ENCODE measurements around the gene FAM47E.
"Not testable (repeated sequence)": the region's sequence is repeated elsewhere in the genome, so short reads cannot be mapped to it uniquely, and the experiment has no call there.

Gene FAM47E

GRCh38 chr4:76224171-76224570, 27.4 kb upstream of the FAM47E start:
- no peak for DNase-seq (ENCODE audit: low read depth in 2 of 3, low spot score in 2 of 3)

- DNase-seq (ENCODE audit: low read depth in 2 of 3, low spot score in 2 of 3), result no peak
These were observed 25.1 kb upstream of the FAM47E start for GRCh38 chr4:76226418-76226817.

- no peak for DNase-seq (ENCODE audit: low read depth in 2 of 3, low spot score in 2 of 3)
These were observed 18.8 kb upstream of the FAM47E start for GRCh38 chr4:76232681-76233080.

GRCh38 chr4:76233083-76233482, 18.4 kb upstream of the FAM47E start:
- no peak for DNase-seq (ENCODE audit: low read depth in 2 of 3, low spot score in 2 of 3)

GRCh38 chr4:76233529-76233928, 18.0 kb upstream of the FAM47E start:
- DNase-seq (ENCODE audit: low read depth in 2 of 3, low spot score in 2 of 3), result no peak

- DNase-seq (ENCODE audit: low read depth in 2 of 3, low spot score in 2 of 3), result no peak
These were observed 17.4 kb upstream of the FAM47E start for GRCh38 chr4:76233967-76234678.

- DNase-seq (ENCODE audit: low read depth in 2 of 3, low spot score in 2 of 3), result no peak
These were observed 16.9 kb upstream of the FAM47E start for GRCh38 chr4:76234679-76235044.

- DNase-seq (ENCODE audit: low read depth in 2 of 3, low spot score in 2 of 3), result no peak
These were observed 16.1 kb upstream of the FAM47E start for GRCh38 chr4:76235407-76235806.

- no peak for DNase-seq (ENCODE audit: low read depth in 2 of 3, low spot score in 2 of 3)
These were observed 15.6 kb upstream of the FAM47E start for GRCh38 chr4:76235915-76236314.

GRCh38 chr4:76238236-76238635, 13.3 kb upstream of the FAM47E start:
- DNase-seq (ENCODE audit: low read depth in 2 of 3, low spot score in 2 of 3), result no peak

GRCh38 chr4:76238701-76239100, 12.8 kb upstream of the FAM47E start:
- no peak for DNase-seq (ENCODE audit: low read depth in 2 of 3, low spot score in 2 of 3)

GRCh38 chr4:76240236-76240635, 11.3 kb upstream of the FAM47E start:
- DNase-seq (ENCODE audit: low read depth in 2 of 3, low spot score in 2 of 3), result no peak

- DNase-seq (ENCODE audit: low read depth in 2 of 3, low spot score in 2 of 3), result not testable (repeated sequence)
These were observed 7.6 kb upstream of the FAM47E start for GRCh38 chr4:76243877-76244276.

- DNase-seq (ENCODE audit: low read depth in 2 of 3, low spot score in 2 of 3), result no peak
These were observed 5.5 kb upstream of the FAM47E start for GRCh38 chr4:76246025-76246424.

- no peak for DNase-seq (ENCODE audit: low read depth in 2 of 3, low spot score in 2 of 3)
These were observed 4.7 kb upstream of the FAM47E start for GRCh38 chr4:76246852-76247251.

GRCh38 chr4:76250962-76251361, 559 bp upstream of the FAM47E start:
- no peak for DNase-seq (ENCODE audit: low read depth in 2 of 3, low spot score in 2 of 3)

GRCh38 chr4:76252271-76252653, 741 bp downstream of the FAM47E start:
- no peak for DNase-seq (ENCODE audit: low read depth in 2 of 3, low spot score in 2 of 3)

- DNase-seq (ENCODE audit: low read depth in 2 of 3, low spot score in 2 of 3), result no peak
These were observed 2.0 kb downstream of the FAM47E start for GRCh38 chr4:76253511-76253910.

- DNase-seq (ENCODE audit: low read depth in 2 of 3, low spot score in 2 of 3), result no peak
These were observed 4.5 kb downstream of the FAM47E start for GRCh38 chr4:76256032-76256431.

- no peak for DNase-seq (ENCODE audit: low read depth in 2 of 3, low spot score in 2 of 3)
These were observed 5.4 kb downstream of the FAM47E start for GRCh38 chr4:76256968-76257367.

- DNase-seq (ENCODE audit: low read depth in 2 of 3, low spot score in 2 of 3), result no peak
These were observed 6.3 kb downstream of the FAM47E start for GRCh38 chr4:76257824-76258223.

GRCh38 chr4:76260571-76260970, 9.1 kb downstream of the FAM47E start:
- DNase-seq (ENCODE audit: low read depth in 2 of 3, low spot score in 2 of 3), result no peak

- no peak for DNase-seq (ENCODE audit: low read depth in 2 of 3, low spot score in 2 of 3)
These were observed 14.2 kb downstream of the FAM47E start for GRCh38 chr4:76265631-76266218.
